Adrenal gland (tissue), 12 donors: ENCODE measurements around the gene ECSCR. TPM values are rescaled to one million over a fixed set of nuclear protein-coding genes. Genes with fewer than 3 reads are reported as not detected.

Source experiments
- DNase-seq, 7 donors: peaks; one replicate each; pipeline ENCODE4 v3.0.0-alpha.2; 2019 to 2020
- H3K27ac ChIP-seq, 5 donors: fragments of 200-600 bp; sonication (generic) in 4 of 5; 1 replicate in 3 of 5; 2 replicates in 2 of 5; pipeline versions ENCODE4 v1.5.1 to v1.8.0; 2016 to 2020; ENCODE audit warnings: mild to moderate bottlenecking in 1 of 5
- H3K27me3 ChIP-seq: fragments of 200-600 bp; 2 replicates; pipeline ENCODE4 v1.8.0; 2021
- H3K36me3 ChIP-seq, 2 donors: fragments of 200-600 bp; replicated peaks in 1 of 2; 1 replicate in 1 of 2; 2 replicates in 1 of 2; pipeline versions ENCODE4 v1.5.1 to v1.8.0; 2018 to 2022
- H3K4me1 ChIP-seq, 2 donors: fragments of 200-600 bp; replicated peaks in 1 of 2; 1 replicate in 1 of 2; 2 replicates in 1 of 2; pipeline versions ENCODE4 v1.5.1 to v1.8.0; 2018 to 2021
- H3K4me3 ChIP-seq, 4 donors: fragments of 200-600 bp; sonication (generic) in 3 of 4; one replicate each; pipeline ENCODE4 v1.5.1; 2016 to 2018
- H3K9me3 ChIP-seq, 3 donors: fragments of 200-600 bp; sonication (generic) in 1 of 3; replicated peaks in 1 of 3; 1 replicate in 2 of 3; 2 replicates in 1 of 3; pipeline versions ENCODE4 v1.5.1 to v1.8.0; 2016 to 2021
- CTCF ChIP-seq, 6 experiments: fragments of 450-650 bp in 4 of 6; fragments of 200-600 bp in 2 of 6; sonication (generic) in 1 of 6; IDR thresholded peaks; 1 replicate in 5 of 6; 2 replicates in 1 of 6; pipeline versions ENCODE4 v1.5.1 to v1.8.0; 2016 to 2021; ENCODE audit warnings: antibody characterized with exemption in 6 of 6, mild to moderate bottlenecking in 2 of 6, moderate library complexity in 1 of 6
- POLR2A ChIP-seq, 2 donors: fragments of 450-650 bp; IDR thresholded peaks; one replicate each; pipeline ENCODE4 v1.6.1; 2017; ENCODE audit warnings: antibody characterized with exemption in 2 of 2, mild to moderate bottlenecking in 2 of 2, moderate library complexity in 1 of 2
- WGBS, 4 donors: extraction: QIAGEN DNeasy Blood & Tissue Kit in 2 of 4; methylation state at CpG; one replicate each; pipeline versions ENCODE4 v1.1.5 to v1.1.7; 2013 to 2017; 5-methylcytosine and 5-hydroxymethylcytosine counted together
- intact Hi-C, 2 donors: fragments of 100-400 bp; cut with DNase I; formaldehyde crosslinking; loops; one replicate each; pipeline versions ENCODE4 v1.14.1 to v1.15.0; 2022 to 2023
- polyA plus RNA-seq, 3 donors: library from polyadenylated mRNA; stranded (reverse); fragments of 200-250 nt in 2 of 3; fragments of 350-450 nt in 1 of 3; fragmentation: Illumina TruSeq in 1 of 3; extraction: RNeasy Lipid Tissue Mini Kit (QIAGEN cat#74804) in 1 of 3; gene quantifications; one replicate each; pipeline ENCODE4 v1.2.3, GENCODE V29; 2013 to 2014
- total RNA-seq, 9 donors: library from RNA; depleted of rRNA in 4 of 9; stranded (reverse); fragments of >200 nt in 4 of 9; fragments of 120-200 nt in 1 of 9; fragmentation: NEBNext Ultra II Directional in 1 of 9; extraction: Animal tissue kit (Norgen Biotek cat#: 25700) in 1 of 9; gene quantifications; one replicate each; pipeline versions ENCODE4 v1.1.0 to v1.2.4, GENCODE V29; 2013 to 2023
- donor health status: healthy with polysubstance abuse.
- donor health status: Bipolar disorder and iron deficiency.
- donor health status: DM: yes; HTN: yes; CAD: no.
- donor health status: DM: no; HTN: no; CAD: no.
- donor health status: DM: no; HTN: no; CAD: no.
- donor health status: DM: yes; HTN: yes; CAD: no.

The ECSCR gene
- total and polyA plus RNA-seq, 12 donors = 4.6 to 24.8 (median 11.5) TPM

- TF ChIP-seq POLR2A (IDR thresholded peaks at IDR 0.05) (no peak), CTCF (IDR thresholded peaks at IDR 0.05) (no peak)
- Histone ChIP-seq H3K27ac (no peak overlapping the region), H3K27me3 (no peaks in the 10 kb centered on the region), H3K9me3 (no peaks in the 10 kb centered on the region), H3K36me3 (no peaks in the 10 kb centered on the region), H3K4me3 (no peak overlapping the region), H3K4me1 (no peaks in the 10 kb centered on the region)
- no peak for DNase-seq
- intact Hi-C loops = no loop called here
- 87 to 95% (median 92%) methylated on average over 5 of the region's 5 CpGs for WGBS, 4 donors
Observed at GRCh38 chr5:139457241-139457640, 5.3 kb downstream of the ECSCR start.

DNA sequence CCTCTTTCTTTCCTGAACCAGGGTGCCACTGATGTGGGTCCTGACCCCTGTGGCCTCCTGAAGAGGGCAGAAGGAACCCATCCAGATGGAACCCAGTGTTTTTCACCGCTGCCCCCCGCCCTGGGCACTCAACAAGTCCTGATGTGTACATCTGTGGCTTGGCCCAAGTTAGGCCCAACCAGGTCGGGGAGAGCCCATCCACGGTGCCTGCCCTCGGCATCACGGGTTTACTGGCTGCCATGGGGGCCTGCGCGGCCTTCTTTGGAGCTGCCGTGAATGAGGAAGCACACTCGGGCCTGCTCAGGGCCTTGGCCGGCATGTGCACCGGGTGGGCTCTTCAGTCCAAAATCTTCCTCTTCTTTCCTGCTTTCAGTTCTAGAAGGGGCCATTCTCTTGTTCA is 5.8 kb downstream of the ECSCR start:
- no peaks in the 10 kb centered on the region for H3K4me1 ChIP-seq
- TF ChIP-seq POLR2A (IDR thresholded peaks at IDR 0.05) (no peak), CTCF (IDR thresholded peaks at IDR 0.05) (no peak)
- no peaks in the 10 kb centered on the region for H3K36me3 ChIP-seq
- 89 to 94% (median 92%) methylated on average over 7 to 12 of the region's 12 CpGs for WGBS, 4 donors
- H3K27me3 ChIP-seq = no peaks in the 10 kb centered on the region
- DNase-seq = no peak
- H3K27ac ChIP-seq = no peak overlapping the region
- intact Hi-C loops = no loop called here
- no peak overlapping the region for H3K4me3 ChIP-seq
- no peaks in the 10 kb centered on the region for H3K9me3 ChIP-seq

DNA sequence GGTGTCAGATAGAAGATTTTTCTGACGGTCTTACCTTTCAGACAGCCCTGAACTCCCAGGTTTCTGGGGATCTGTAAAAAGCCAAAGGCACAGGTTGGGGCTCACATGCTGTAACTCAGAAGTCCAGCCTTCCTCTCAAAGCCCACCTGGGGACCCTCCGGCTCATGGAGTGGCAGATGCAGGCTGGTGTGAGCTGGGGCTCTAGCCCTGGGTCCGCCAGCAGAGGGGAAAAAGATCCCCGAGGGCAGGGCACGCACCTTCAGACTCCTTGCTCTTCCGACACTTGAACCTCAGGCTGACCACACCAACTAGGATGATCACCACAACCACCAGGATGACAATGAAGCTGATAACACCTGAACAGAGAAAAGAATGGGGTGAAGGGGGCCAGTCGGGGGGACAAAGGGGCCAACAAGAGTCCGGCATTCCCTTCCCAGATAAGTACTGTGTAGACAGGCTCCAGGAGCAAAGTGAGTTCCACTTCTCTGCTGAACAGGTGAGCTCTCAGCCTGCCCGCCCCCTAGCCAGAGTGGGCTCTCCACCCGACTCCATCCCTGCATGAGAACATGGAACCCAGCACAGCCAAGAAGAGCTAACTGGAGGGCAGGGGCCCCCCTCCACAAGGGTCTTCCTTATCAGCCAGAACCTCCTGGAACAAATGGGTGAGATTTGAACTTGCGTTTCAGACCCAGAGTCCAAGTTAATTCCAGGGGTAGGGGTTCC is 7.8 kb downstream of the ECSCR start:
- no peaks in the 10 kb centered on the region for H3K9me3 ChIP-seq
- TF ChIP-seq CTCF (IDR thresholded peaks at IDR 0.05) = no peak
- no peak for TF ChIP-seq POLR2A (IDR thresholded peaks at IDR 0.05)
- no peak overlapping the region for H3K27ac ChIP-seq
- no peaks in the 10 kb centered on the region for H3K27me3 ChIP-seq
- intact Hi-C loops = no loop called here
- no peaks in the 10 kb centered on the region for H3K4me1 ChIP-seq
- H3K36me3 ChIP-seq = no peaks in the 10 kb centered on the region
- DNase-seq = no peak
- no peak overlapping the region for H3K4me3 ChIP-seq
- 86 to 91% (median 89%) methylated on average over 6 to 11 of the region's 11 CpGs for WGBS, 4 donors

GRCh38 chr5:139453683-139454567 is 8.6 kb downstream of the ECSCR start:
- no peak overlapping the region for H3K4me3 ChIP-seq
- H3K27me3 ChIP-seq = no peaks in the 10 kb centered on the region
- 72 to 87% (median 80%) methylated on average over 3 of the region's 3 CpGs for WGBS, 4 donors
- intact Hi-C loops = no loop called here
- no peak for DNase-seq
- H3K4me1 ChIP-seq = no peaks in the 10 kb centered on the region
- no peak overlapping the region for H3K27ac ChIP-seq
- TF ChIP-seq CTCF (IDR thresholded peaks at IDR 0.05) (no peak), POLR2A (IDR thresholded peaks at IDR 0.05) (no peak)
- H3K9me3 ChIP-seq = no peaks in the 10 kb centered on the region
- no peaks in the 10 kb centered on the region for H3K36me3 ChIP-seq
